A172 (cell line): ENCODE data around the gene SDR9C7. TPM values are rescaled to one million over a fixed set of nuclear protein-coding genes. Genes with fewer than 3 reads are reported as not detected.
A peak's percentile ranks its signal among the peaks of the same experiment; 100 is the strongest.
"Not testable (repeated sequence)": the region's sequence is repeated elsewhere in the genome, so short reads cannot be mapped to it uniquely, and the experiment has no call there.

Source experiments
- DNase-seq: peaks from one replicate; pipeline ENCODE4 v3.0.0-alpha.2; 2015; ENCODE audit warnings: low spot score
- total RNA-seq: library from RNA; depleted of rRNA; stranded (reverse); fragments of >200 nt; shearing (Covaris generic); gene quantifications from 2 replicates; pipeline ENCODE4 v1.2.3, GENCODE V29; 2014

SDR9C7 gene
- total RNA-seq, 1 experiment from 2014 or later = not detected

DNA sequence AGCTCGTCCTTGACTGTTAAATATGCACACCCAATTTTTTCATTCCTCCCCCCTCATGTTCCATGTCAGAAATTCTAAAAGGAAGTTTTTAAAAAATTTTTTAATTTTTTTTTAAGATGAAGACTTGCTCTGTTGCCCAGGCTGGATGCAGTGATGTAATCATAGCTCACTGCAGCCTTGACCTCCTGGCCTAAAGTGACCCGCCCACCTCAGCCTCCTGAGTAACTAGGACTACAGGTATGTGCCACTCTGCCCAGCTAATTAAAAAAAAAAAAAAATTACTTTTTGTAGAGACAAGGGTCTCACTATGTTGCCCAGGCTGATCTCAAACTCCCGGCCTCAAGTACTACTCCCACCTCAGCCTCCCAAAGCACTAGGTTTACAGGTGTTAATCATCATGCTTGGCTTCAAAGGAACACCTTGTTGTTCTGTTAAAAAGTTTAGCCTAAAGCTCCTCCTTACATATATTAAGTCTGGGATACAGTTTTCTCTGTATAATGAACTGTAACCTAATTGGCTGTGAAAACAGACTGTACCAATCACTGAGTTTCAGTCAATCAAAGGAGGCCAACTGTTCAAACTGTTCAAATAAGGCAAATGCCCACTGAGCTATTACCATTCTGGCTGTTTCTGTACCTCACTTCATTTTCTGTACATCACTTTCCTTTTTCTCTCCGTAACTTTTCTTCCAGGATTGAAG lies 17.8 kb downstream of the SDR9C7 start:
- DNase-seq = no peak

DNA sequence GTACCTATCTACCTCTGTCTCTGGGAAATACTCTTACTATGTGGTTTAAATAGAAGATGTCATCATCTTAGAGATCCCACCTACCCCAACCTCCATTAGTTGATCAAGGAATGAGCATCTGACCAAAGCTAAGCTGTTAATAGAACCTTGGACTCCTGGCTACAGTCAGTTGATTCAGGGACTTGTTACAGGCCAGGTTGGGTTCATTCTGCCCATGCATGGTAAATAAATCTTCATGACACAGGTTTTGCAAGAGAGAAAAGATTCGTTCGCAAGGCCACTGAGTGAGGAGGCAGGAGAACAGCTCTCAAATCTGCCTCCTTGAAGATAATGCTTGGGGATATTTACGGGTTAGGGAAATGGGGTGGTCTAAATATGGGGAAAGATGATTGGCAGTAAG lies 19.5 kb downstream of the SDR9C7 start:
- DNase-seq = no peak

DNA sequence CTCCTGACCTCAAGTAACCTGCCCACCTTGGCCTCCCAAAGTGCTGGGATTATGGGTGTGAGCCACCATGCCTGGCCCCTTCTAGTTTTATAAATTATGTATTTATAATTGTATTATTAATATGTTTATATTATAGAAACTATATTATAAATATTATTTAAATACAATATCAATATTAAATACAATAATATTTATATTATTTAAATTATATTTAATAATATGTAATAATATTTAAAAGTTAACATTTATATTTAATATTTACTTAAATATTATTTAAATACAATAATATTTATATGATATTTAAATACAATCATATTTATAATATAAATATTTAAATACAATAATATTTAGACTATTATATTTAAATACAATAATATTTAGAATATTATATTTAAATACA lies 20.0 kb downstream of the SDR9C7 start:
- DNase-seq = no peak

DNA sequence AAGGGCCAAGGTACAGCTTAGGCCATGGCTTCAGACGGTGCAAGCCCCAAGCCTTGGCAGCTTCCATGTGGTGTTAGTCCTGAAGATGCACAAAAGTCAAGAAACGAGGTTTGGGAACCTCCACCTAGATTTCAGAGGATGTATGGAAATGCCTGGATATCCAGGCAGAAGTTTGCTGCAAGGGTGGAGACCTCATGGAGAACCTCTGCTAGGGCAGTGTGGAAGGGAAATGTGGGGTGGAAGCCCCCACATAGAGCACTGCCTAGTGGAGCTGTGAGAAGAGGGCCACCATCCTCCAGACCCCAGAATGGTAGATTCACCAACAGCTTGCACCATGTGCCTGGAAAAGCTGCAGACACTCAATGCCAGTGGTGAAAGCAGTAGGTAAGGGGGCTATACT lies 24.8 kb downstream of the SDR9C7 start:
- DNase-seq = not testable (repeated sequence)

DNA sequence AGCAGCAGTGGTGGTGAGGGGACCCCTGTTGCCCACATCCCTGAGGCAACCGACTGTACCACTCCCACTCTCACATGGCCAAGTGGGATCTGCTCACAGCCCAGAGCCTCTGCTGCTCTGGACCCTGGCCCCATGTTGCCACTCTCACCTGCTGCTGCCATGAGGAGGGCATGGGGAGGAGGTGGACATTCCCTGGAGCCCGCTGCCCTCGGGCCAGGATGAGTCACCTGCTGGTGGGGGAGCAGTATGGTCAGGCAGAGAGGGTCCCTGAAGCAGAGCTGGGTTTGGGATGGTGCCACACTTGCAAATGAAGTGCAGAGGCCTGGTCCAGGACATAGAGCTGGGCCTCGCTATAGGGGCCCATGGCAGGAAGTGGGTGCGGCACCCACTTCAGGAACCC lies 26.1 kb downstream of the SDR9C7 start:
- DNase-seq = no peak

DNA sequence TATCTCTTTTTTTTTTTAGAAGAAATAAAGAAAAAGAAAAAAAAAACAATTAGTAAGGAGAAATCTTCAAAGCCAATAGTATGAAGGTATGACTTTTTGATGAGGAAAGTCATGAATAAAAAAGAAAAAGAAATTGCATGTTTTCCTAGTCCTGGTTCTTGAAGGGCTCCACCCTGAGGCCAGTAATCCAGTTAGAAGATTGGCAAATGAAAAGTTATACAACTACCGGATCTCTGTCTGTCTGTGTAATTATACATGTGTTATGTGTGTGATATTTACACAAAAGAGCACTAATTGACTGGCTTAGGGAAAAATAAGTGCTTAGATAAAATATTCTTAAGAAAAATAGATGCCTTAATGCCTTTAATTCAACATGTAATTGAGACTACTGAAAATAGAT lies 28.4 kb downstream of the SDR9C7 start:
- DNase-seq = no peak

DNA sequence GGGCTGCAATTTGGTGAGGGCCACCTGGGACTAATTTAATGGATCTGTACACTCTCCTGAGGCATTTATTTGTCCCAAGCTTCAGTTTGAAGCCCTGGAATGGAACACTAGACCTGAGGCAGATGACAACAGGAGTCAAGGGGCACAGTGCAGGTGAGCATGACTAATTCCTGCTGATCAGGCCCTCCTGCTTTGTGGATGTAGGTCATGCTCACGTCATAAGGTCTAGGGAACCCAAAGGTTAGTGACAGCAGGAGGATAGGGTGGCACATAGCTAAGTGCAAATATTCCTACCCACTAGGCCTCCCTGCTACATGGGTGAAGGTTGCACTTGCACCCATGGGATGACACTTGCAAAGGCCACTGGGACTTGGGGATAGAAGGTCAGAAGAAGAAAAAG lies 30.8 kb downstream of the SDR9C7 start:
- no peak for DNase-seq

DNA sequence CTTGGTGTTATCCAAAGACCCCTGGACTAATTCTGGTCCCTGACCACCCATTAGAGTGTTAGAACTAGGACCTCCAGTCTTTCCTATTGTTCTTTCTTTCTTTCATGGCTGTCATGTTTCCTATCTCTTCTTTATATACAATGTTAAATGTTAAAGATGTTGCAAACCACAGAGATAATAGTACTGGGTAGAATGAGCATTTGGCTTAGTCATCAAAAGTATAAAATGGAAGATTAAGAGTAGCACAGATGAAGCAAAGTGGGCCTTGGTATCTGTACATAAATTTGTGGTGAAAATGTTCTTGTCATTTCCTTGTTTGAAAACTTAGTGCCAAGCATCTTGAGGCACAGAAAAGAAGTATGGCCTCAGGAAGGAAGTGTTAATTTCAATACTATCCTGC lies 32.9 kb downstream of the SDR9C7 start:
- not testable (repeated sequence) for DNase-seq

DNA sequence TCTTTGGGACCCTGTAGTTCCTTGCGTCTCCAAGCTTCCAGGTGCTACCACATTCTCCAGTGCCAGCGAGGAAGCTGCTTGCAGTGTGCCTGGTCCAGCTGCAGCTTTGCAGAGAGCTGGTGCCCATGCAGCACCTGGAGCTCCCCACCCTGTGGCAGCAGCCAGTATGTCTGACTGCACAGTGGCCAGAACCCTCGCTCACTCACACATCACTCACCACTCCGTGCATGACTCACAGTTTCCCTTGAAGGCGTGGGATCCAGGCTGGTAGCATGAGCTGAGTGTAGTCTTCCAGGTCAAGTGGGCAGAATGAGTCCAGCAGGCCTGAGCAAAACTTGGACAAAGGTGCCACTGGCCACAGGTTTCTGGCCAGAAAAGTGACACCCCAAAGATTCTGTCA lies 33.6 kb downstream of the SDR9C7 start:
- peak; percentile 96 for DNase-seq

DNA sequence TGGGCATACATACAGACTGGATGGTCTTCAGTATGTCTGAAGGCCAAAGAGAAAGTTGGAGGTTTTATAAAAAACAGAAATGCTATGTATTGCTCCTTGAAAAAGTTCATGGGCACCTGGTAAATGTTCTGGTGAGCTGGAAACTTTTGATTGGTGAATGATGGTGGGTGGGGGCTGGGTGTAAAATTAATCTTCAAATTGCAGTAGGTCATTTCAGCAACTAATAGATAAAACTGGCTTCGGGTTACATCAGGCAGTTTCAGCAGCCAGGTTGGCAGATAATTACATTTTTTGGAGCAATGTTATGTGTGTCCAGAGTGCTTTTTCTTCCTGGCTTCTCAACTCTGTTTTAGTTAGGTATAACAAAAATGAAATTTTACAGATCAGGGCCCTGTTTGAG lies 35.3 kb downstream of the SDR9C7 start:
- DNase-seq = no peak

DNA sequence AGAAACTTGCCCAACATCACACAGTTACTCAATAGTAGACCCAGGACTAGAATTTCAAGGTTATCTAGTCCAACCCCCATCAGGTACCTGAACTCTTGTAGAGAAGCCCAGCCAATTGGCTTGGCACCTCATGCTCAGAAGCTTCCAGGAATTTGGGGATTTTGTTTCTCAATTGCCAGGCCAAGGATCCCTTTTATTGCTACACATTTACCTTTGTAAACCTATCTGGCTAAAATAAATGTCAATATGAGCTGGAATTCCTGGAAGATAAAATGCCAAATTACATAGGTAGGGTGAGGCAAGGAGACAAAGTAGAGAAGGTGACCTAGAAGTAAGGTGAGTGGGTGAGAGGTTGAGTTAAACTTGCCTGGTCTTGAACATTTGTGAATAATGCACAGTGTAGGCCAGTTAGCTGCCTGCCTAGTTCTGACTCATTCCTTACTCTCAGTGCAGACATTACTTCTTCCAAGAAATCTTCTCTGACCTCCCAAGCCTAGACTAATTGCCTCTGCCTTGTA lies 36.3 kb downstream of the SDR9C7 start:
- DNase-seq = no peak

DNA sequence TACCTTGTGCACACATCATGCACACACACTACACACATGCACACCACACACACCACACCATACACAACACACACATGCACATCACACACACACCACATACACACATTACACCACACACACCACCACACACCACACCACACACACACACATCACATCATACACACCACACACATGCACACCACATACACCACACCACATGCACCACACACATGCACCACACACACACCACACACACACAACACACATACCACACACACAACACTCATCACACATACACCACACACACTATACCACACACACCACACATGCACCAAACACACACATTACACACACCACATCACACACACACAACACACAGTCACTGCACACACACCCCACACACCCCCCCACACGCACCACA lies 38.1 kb downstream of the SDR9C7 start:
- no peak for DNase-seq

DNA sequence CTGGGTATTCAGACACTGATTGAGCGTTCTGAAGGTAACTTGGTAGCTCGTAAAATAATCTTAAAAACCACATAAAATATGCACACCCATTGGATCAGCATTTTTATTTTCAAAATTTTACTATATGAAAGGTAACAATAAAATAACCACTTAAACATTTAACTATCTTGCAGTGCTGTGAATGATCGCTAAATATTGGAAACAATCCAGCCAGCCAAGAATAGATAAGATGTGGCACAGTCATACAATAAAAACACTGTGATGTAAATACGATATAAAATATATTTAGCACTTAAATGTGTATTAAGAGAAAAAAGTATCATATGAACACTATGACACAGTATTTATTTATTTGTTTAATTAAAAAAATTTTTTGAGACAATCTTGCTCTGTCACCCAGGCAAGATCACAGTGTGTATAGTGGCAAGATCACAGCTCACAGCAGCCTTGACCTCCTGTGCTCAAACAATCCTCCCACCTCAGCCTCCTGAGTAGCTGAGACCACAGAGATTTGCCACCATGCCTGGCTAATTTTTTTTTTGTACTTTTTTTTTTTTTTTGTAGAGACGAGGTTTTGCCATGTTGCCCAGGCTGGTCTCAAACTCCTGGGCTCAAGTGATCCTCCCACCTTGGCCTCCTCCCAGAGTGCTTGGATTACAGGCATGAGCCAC lies 39.4 kb downstream of the SDR9C7 start:
- DNase-seq = no peak

DNA sequence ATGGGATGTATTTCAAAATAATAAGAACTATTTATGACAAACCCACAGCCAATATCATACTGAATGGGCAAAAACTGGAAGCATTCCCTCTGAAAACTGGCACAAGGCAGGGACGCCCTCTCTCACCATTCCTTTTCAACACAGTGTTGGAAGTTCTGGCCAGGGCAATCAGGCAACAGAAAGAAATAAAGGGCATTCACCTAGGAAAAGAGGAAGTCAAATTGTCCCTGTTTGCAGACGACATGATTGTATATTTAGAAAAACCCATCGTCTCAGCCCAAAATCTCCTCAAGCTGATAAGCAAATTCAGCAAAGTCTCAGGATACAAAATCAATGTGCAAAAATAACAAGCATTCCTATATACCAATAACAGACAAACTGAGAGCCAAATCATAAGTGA lies 42.3 kb downstream of the SDR9C7 start:
- not testable (repeated sequence) for DNase-seq

DNA sequence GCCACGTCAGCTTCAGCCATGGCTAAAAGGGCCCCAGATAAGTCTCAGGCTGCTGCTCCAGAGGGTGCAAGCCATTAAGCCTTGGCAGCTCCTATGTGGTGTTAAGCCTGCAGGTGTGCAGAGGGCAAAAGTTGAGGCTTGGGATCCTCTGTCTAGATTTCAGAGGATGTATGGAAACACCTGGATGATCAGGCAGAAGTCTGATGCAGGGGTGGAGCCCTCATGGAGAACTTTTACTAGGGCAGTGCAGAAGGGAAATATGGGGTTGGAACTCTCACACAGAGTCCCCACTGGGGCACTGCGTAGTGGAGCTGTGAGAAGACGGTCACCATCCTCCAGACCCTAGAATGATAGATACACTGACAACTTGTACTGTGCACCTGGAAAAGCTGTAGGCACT lies 47.9 kb downstream of the SDR9C7 start:
- DNase-seq = no peak

DNA sequence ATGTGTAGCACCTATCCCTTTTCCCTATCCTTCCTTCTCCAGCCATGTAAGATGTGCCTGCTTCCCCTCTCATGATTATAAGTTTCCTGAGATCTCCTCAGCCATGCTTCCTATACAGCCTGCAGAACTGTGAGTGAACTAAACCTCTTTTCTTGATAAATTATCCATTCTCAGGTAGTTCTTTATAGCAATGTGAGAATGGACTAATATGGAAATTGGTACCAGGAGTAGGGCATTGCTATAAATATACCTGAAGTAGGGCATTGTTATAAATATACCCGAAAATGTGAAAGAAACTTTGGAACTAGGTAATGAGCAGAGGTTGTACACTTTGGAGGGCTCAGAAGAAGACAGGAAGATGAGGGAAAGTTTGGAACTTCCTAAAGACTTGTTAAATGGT lies 48.9 kb downstream of the SDR9C7 start:
- no peak for DNase-seq

DNA sequence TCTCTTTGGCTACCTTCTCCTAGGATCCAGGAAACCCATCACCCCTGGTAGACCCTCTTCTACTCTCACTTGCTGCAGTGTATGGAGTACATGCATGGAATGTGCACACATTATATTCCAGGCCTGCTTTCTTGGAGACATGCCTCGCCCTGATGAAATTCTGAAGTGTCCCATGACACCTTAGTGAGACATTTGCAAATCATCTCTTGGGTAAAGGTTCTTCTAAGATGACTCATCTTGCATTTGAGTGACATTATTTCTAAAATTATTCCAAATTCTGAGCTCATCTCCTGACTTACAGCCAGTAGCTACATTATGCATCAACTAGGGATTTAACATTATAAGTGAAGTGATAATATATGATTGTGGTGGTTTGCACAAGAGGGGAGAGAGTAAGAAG lies 49.8 kb downstream of the SDR9C7 start:
- DNase-seq = peak; percentile 45

DNA sequence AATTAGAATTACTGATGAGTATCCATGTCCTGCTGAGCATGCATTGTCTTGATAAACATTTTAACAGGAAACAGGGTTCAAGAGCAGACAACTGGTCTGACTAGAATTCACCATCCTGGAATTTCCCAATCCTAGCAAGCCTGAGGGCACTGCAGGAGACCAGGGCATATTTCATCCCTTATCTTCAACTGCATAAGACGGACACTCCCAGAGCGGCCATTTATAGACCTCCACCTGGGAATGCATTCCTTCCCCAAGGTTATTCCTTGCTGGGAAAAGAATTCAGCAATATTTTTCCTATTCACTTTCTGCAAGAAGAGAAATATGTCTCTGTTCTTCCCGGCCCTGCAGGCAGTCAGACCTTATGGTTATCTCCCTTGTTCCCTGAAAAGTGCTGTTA lies 51.8 kb downstream of the SDR9C7 start:
- peak; percentile 38 for DNase-seq

DNA sequence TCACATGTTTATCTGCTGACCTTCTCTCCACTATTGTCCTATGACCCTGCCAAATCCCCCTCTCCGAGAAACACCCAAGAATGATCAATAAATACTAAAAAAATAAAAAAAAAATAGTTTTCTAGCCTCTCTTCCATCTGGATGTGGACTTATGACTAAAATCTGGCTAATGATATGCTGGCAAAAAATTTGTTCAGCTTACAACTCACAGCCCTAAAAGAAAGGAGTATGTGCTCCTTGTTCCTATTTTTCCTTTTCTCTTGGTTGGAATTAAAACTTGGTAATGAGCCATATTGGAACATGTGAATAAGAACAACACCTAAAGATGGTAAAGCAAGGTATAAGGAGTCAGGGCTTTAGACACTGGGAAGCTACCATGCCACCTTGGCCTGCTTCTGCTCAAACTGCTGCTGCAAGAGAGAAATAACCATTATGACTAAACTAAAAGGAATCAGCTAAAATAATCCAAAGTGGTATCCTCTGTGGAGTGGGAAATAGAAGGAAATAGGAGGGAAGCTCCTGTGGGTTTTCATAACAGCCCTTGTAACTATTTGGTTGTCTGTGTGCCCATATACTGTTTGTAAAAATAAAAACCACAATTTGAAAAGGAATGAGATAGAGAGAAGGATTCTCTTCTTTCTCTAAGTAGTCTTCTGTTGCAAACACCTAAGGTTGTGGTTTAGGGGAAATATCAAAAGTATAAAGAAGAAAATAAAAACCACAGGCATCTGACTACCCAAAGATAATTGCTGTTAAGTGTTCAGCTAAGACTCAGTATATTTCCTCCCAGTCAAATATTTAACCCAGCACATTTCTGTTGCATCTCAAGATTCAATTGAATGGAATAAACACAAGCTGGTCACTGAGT lies 53.8 kb downstream of the SDR9C7 start:
- DNase-seq = peak; percentile 80

DNA sequence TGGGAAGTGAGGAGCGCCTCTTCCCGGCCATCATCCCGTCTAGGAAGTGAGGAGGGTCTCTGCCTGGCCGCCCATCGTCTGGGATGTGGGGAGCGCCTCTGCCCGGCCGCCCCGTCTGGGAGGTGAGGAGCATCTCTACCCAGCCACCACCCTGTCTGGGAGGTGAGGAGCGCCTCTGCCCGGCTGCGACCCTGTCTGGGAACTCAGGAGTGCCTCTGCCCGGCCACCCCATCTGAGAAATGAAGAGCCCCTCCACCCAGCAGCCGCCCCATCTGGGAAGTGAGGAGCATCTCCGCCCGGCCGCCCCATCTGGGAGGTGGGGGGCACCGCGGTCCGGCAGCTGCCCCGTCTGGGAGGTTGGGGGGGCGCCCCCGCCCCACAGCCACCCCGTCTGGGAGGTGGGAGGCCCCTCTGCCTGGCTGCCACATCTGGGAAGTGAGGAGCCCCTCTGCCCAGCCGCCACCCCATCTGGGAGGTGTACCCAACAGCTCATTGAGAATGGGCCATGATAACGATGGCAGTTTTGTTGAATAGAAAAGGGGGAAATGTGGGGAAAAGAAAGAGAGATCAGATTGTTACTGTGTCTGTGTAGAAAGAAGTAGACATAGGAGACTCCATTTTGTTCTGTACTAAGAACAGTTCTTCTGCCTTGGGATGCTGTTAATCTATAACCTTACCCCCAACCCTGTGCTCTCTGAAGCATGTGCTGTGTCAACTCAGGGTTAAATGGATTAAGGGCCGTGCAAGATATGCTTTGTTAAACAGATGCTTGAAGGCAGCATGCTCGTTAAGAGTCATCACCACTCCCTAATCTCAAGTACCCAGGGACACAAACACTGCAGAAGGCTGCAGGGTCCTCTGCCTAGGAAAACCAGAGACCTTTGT lies 54.7 kb downstream of the SDR9C7 start:
- DNase-seq = not testable (repeated sequence)

DNA sequence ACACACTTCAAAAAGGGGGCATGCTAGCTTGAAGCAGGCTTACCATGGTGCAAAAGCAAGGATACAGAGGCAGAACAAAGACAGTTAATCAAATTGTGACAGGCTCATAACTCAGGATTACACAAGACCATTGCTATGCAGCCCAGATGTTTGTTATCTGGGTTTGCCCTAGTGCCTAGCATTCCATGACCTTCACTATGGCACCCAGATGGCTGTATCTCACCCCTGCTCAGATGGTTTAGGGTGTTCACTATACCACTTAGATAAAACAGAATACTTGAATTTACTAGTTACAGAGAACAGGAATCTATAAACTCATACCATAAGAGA lies 56.2 kb downstream of the SDR9C7 start:
- peak; percentile 81 for DNase-seq
